GM21390 (cell line): ENCODE data around the gene ERBB4.
"Not testable (repeated sequence)": the region's sequence is repeated elsewhere in the genome, so short reads cannot be mapped to it uniquely, and the experiment has no call there.

Experiments
- ATAC-seq: cut with Tn5 transposase; IDR thresholded peaks from one replicate; pipeline ENCODE4 v1.9.1; 2021; ENCODE audit not compliant: unreplicated experiment

The ERBB4 gene

GRCh38 chr2:212311807-212312404, 226.7 kb downstream of the ERBB4 start:
- no peak for ATAC-seq

- no peak for ATAC-seq
These were observed 238.7 kb downstream of the ERBB4 start for GRCh38 chr2:212299943-212300342.

- no peak for ATAC-seq
These were observed 239.3 kb downstream of the ERBB4 start for GRCh38 chr2:212299333-212299732.

- no peak for ATAC-seq
These were observed 243.0 kb downstream of the ERBB4 start for GRCh38 chr2:212295571-212295970.

DNA sequence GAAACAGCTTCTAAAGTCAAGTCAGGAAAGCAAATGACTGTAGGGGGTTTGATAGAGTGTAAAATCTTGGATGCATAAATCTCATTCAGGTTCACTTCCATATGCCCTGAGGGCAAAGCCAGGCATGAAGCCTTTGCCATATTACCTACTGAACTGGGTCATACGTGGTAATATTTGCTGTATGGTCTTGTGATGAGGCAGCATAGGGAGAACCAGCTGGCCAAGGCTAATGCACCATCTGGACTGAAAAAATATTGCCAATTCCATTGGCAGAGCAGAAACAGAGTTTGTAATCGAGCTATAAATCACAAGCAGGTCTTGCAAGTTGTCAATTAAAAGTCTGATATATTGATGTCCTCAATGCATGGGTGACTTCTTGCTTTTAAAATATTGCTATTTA, 243.8 kb downstream of the ERBB4 start:
- no peak for ATAC-seq

DNA sequence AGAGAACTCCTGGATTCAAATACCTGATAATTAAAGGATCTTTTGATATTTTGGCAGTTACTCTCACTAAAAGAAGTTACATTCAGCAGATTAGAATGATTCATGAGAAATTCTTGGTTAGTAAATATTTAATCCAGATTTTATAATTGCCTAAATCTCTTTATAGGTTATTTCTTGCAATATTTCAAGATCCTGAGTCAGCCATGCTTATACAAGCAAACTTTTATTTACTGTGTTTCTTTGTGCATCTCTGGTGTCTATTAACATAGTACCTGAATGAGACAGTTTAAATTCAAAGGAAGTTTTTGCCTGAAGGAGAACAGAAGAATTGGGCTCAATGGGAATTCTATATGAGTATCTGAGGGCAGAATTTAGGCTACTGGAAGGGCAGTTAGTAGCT, 249.3 kb downstream of the ERBB4 start:
- no peak for ATAC-seq

- no peak for ATAC-seq
These were observed 250.3 kb downstream of the ERBB4 start for GRCh38 chr2:212288308-212288707.

DNA sequence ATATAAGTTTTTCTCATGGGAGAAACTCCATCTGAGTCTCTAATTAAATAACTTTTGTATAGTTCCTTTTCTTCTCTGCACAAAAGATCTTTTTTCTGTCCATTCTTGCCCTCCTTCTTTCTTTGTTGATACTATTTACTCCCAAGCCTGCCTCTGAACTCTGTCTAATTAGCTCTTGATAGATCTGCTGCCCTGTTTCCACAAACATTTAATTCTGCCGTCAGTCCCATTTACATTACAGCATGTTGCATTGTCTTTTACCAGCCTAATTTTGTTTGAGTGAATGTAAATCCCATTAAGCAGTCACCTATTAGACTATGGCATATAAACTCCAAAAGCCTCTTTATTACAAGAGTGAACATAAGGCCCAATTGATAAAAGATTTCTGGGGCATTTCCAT, 254.4 kb downstream of the ERBB4 start:
- ATAC-seq: no peak

DNA sequence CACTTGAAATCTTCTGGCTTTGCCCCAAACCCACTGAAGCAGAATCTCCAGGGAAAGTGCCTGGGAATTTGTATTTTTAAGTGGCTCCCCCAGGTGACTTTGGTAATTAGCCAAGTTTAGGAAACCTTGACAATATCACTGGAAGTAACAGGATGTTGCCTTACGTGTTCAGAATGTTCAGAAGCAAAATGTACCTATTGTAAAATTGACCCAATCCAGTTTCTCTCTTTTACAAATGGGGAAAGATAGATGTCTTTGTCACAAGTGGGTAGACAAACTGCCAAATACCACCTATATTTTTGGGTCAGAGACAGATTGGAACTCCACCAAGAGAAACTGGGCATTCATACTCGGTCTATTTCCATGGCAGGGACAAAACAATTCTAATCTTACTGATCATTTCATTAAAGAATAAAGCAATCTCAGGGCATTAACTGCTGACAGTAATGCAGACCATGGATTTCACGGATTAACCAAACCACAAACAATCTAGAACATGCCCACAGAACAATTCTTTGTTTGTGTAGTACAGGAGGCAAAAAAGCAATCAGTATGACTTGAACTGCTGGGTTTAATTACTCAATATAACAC, 255.8 kb downstream of the ERBB4 start:
- no peak for ATAC-seq

- ATAC-seq: no peak
These were observed 261.8 kb downstream of the ERBB4 start for GRCh38 chr2:212276813-212277212.

DNA sequence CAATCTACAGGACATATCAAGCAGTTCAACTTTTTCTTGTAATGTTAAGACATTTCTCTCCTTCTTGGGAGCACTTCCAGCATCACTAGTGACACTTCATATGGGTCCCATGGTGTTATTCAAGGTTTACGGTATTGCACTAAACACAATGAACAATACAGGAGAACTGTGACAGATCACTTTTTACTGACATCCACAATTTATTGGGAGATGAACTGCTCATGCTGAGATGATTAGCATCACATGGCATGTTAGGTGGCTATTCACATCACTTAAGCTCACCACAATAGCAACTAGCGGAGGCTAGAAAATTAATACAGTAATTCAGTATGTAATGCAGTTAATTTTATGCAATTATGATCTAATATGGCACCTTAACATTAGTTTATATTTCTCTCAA, 264.4 kb downstream of the ERBB4 start:
- no peak for ATAC-seq

- ATAC-seq: no peak
These were observed 267.0 kb downstream of the ERBB4 start for GRCh38 chr2:212271583-212271982.

- no peak for ATAC-seq
These were observed 269.6 kb downstream of the ERBB4 start for GRCh38 chr2:212269005-212269404.

DNA sequence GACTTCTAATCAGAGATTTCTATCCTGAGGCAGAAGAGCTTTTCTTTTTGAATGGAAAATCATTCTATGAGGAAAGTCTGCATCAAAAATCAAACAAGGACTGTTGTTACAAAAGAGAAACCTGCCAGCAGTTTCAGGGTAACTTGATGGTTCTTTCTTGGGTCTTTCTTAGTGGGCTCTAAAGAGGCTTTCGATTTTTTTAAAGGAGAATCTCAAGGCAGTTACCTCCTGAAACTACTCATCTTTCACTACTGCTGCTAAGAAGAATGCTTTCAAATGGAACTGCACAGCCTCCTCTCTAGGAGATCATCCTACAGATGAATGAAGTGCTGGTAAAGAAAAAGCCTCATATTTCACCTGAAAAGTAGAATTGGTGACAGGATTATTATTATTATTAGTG, 272.3 kb downstream of the ERBB4 start:
- no peak for ATAC-seq

- ATAC-seq: no peak
These were observed 272.8 kb downstream of the ERBB4 start for GRCh38 chr2:212265777-212266176.

DNA sequence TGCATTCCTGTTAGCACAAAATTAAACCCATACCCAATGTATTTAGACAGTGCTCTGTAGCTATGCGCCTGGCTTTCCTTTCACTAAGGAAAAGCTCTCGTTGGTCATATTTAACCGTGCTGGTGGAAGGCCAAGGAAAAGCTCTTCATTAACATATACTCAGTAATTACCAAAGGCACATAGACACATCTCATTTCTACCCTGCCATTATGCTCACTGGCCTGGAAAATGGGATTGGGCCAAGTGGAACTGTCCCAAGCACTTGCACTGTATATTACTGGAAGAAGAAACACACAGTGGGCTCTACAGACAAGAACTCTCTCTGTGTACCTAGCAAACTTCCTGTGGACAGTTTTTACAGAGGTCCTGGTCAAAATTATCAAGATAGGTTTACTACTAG, 274.4 kb downstream of the ERBB4 start:
- ATAC-seq: no peak

GRCh38 chr2:212259226-212259625, 279.4 kb downstream of the ERBB4 start:
- ATAC-seq: no peak

- no peak for ATAC-seq
These were observed 284.3 kb downstream of the ERBB4 start for GRCh38 chr2:212254339-212254738.

DNA sequence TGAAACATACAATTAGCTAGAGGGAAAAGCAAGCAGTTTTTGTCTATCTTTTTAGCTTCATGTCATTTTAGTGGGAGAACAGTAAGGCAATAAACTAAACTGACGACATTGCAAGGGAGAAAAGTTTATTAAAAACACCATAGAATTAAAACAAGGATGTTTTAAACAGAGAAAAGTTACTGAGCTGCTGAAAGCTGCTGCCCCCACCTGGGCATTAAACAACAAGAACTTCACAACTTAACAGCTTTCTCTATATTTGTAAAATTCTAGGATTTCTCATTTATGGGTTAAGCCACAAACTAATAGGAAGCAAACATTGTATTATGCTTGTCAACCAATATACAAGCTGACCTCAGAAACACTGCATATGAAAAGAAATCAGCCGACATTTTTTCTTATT, 289.2 kb downstream of the ERBB4 start:
- ATAC-seq: no peak

DNA sequence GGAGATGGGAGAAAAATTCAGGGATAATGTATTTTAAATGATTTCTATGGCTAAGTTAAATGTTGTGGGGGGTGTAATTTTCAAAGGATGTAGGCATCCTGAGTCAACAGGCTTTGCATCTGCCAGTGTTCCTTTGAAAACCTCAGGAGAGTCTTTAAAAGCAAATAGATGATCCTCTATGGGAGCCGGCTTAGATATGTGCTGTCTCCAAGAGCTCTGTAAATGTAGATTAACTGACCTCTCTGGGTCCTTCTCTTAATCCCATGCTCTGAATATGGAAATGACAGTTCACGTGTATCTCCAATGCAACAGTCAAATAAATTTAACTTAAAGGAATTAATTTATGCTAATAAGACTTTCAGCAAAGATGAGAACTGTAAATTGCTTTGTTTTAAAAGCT, 292.7 kb downstream of the ERBB4 start:
- no peak for ATAC-seq

DNA sequence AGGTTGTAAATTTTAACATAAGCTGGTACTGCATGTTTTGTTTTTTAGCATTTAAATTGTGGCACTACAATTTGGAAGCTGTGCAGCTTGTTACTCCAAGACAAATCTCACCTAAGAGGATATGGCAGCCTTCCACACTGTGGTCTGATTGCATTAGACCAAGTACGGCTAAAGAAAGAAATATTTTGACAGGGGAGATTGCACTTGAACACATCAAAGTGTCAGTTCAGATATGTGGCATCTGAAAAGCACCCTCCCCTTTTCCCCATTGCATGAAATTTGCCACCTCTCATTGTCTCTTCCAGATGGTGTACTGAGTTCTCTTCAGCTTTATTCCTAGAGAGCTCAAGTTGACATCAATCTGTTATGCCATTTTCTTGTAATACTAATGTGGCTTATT, 295.9 kb downstream of the ERBB4 start:
- ATAC-seq: no peak

DNA sequence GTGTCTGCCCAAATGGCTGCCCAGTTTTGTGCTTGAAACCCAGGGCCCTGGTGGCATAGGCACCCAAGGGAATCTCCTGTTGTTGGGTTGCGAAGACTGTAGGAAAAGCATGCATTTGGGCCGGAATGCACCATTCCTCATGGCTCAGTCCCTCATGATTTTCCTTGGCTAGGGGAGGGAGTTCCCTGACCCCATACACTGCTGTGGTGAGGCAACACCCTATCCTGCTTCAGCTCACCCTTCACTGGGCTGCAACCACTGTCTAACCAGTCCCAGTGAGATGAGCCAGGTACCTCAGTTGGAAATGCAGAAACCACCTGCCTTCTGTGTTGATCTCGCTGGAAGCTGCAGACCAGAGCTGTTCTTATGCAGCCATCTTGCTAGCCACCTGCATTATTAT, 300.4 kb downstream of the ERBB4 start:
- ATAC-seq: not testable (repeated sequence)
